Right forelimb (tissue), 1 donor: Measurements from ENCODE around the gene MSMB.
"Not testable (repeated sequence)": the region's sequence is repeated elsewhere in the genome, so short reads cannot be mapped to it uniquely, and the experiment has no call there.

Source experiments
- DNase-seq: peaks from one replicate; pipeline ENCODE4 v3.0.0-alpha.2; 2018

Gene MSMB

GRCh38 chr10:46004963-46005362, 41.1 kb downstream of the MSMB start:
- no peak for DNase-seq

DNA sequence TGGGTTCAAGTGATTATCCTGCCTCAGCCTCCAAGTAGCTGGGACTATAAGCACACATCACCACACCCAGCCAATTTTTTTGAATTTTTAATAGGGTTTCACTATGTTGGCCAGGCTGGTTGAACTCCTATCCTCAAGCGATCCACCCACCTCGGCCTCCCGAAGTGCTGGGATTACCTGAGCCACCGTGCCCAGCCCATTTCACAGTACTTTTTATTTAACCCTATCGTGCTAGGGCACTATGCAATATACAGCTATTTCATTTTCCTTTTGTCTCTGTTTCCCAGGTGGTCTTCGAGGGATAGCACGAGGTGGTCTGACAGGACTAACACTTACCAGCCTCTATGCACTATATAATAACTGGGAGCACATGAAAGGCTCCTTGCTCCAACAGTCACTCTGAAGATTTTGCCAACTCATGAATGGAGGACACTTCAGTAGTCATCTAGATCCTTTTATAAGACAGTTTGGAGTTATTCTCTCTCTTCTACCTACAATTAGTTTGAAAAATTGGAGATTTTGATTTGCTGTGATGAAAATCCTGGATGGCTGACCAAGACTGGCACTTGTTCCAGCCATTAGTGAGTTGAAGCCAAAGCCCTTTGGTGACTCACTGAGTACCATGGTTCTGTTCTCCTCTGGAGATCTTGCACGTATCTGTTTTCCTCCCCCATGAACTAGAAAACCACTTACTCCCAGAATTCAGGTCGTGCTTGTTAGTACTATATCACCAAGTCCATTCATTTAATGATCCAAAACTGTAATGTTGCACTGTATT, 43.0 kb downstream of the MSMB start:
- no peak for DNase-seq

GRCh38 chr10:46002189-46002687, 43.8 kb downstream of the MSMB start:
- DNase-seq, result not testable (repeated sequence)

DNA sequence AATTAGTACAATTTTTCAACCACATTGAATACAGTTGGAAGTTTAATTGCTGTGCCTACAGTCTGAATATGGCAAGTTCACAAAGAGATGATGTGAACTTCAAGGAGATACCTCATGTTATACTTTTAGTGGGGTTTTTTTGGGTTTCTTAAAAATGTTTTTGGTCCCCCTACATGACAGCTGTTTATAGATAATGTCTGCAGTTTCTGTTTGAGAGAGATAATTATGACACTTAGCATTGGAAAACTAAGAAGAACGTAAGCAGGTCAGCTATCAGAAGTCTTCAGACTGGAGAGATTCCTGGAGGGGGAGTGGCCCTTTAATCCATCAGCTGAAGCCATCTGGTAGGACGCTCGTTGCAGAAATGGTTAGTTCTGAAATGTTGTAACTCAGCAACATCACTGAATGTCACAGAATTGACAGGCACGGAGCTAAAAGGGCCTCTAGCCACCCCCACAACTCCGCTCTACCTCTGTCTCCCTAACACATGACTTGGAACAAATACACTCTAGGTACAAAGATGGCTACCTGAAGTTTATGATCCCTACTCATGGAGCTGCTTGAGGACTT, 44.8 kb downstream of the MSMB start:
- no peak for DNase-seq

- no peak for DNase-seq
These were observed 45.5 kb downstream of the MSMB start for GRCh38 chr10:46000538-46000937.

DNA sequence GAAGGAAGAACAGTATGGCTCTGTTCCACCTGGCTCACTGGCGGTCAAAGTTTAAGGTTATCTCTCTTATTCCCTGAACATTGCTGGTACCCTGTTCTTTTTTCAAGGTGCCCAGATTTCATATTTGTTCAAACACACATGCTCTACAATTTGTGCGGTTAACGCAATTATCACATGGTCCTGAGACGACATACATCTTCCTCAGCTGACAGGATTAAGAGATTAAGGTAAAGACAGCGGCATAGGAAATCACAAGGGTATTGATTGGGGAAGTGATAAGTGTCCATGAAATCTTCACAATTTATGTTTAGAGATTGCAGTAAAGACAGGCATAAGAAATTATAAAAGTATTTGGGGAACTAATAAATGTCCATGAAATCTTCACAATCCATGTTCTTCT, 46.1 kb downstream of the MSMB start:
- DNase-seq, result not testable (repeated sequence)

DNA sequence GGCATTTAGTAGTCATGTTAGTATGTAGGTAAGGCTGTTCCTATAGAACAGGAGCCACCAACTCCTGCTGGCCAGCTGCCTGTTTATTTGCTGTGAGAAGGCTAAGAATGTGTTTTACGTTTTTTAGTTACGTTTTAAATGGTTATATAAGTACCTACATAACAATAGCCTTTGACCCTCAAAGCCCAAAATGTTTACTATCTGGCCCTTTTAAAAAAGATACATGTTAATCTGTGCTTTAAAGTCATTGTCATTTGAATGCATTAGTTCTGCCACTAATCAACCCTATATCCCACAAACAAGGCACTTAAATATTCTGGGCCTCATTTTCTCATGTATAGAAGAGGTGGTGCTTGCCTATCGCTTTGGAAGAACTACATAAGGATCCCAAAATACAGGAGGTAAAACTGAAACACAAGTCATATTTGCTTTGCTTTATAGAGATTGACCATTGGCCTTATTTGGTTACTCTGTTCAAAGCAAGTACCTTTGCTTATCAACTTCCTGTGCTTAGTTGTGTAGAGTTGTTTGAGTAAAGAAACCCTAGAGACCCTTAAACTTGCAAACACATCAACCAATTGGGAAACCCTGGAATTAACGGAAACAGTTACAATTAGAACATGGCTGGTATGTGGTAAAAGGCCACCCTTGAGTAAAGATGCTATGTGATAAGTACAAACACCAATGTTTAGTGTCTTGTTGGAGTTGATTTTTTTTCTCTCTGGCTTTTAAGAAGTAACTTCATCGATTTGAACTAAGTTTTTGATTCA, 47.9 kb downstream of the MSMB start:
- no peak for DNase-seq

GRCh38 chr10:45997557-45997956, 48.5 kb downstream of the MSMB start:
- DNase-seq, result no peak

DNA sequence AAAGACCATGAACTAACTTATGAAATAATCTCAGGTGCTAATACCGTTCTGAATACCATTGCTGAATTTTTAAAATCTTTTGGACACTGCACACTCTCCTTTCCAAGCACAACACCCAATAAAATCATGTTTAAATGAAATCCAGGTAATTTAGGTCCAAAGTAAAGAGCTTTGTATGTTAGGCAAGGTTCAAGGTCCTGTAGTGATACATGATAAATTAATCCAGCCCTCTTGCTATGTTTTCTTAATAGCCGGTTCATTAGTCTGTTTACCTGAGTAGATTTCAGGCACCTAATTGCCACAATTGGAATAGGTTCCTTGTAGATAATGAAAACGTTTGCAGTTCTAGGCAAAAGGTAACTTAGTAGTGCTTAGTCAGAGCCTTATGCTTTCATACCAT, 60.5 kb downstream of the MSMB start:
- DNase-seq, result not testable (repeated sequence)

- not testable (repeated sequence) for DNase-seq
These were observed 61.6 kb downstream of the MSMB start for GRCh38 chr10:45984473-45984872.

- DNase-seq, result not testable (repeated sequence)
These were observed 62.4 kb downstream of the MSMB start for GRCh38 chr10:45983538-45984186.
